Esophagus squamous epithelium (tissue), 4 donors: ENCODE measurements around the gene ARL10.

ENCODE experiments used
- POLR2A ChIP-seq, 4 donors: fragments of 450-650 bp; IDR thresholded peaks; one replicate each; pipeline ENCODE4 v1.6.1; 2017; ENCODE audit warnings: antibody characterized with exemption in 4 of 4, mild to moderate bottlenecking in 4 of 4, moderate library complexity in 3 of 4
- TF ChIP-seq, protein P1 (sequence below), 6 experiments: fragments of 450-650 bp in 4 of 6; fragments of 200-600 bp in 2 of 6; sonication (generic) in 2 of 6; IDR thresholded peaks; one replicate each; pipeline ENCODE4 v1.5.1; 2016 to 2019; ENCODE audit warnings: antibody characterized with exemption in 6 of 6, mild to moderate bottlenecking in 4 of 6, moderate library complexity in 4 of 6

GRCh38 chr5:176414704-176415103, 49.4 kb downstream of the ARL10 start:
- TF ChIP-seq, protein P1, sequence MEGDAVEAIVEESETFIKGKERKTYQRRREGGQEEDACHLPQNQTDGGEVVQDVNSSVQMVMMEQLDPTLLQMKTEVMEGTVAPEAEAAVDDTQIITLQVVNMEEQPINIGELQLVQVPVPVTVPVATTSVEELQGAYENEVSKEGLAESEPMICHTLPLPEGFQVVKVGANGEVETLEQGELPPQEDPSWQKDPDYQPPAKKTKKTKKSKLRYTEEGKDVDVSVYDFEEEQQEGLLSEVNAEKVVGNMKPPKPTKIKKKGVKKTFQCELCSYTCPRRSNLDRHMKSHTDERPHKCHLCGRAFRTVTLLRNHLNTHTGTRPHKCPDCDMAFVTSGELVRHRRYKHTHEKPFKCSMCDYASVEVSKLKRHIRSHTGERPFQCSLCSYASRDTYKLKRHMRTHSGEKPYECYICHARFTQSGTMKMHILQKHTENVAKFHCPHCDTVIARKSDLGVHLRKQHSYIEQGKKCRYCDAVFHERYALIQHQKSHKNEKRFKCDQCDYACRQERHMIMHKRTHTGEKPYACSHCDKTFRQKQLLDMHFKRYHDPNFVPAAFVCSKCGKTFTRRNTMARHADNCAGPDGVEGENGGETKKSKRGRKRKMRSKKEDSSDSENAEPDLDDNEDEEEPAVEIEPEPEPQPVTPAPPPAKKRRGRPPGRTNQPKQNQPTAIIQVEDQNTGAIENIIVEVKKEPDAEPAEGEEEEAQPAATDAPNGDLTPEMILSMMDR (IDR thresholded peaks at IDR 0.05), result no peak
- no peak for TF ChIP-seq POLR2A (IDR thresholded peaks at IDR 0.05)
